ENCODE results near the gene PFN3. TPM values are rescaled to one million over a fixed set of nuclear protein-coding genes. Genes with fewer than 3 reads are reported as not detected.

PFN3 gene
- total RNA-seq, 1 donor from 2014 or later, result not detected

GRCh38 chr5:177404641-177405179 lies 4.2 kb upstream of the PFN3 start:
- intact Hi-C loops (cut with DNase I), result no loop called here
- peak overlapping the region; percentile 60 for H3K27ac ChIP-seq
- no peaks in the 10 kb centered on the region for H3K9me3 ChIP-seq
- H3K4me3 ChIP-seq, result peak overlapping the region; percentile 51 to 64
- no peak for DNase-seq (ENCODE audit: extremely low spot score in 2 of 2)
- TF ChIP-seq POLR2A (IDR thresholded peaks at IDR 0.05), result no peak
- TF ChIP-seq CTCF (IDR thresholded peaks at IDR 0.05), result no peak
- no peak for TF ChIP-seq POLR2AphosphoS5 (IDR thresholded peaks at IDR 0.05; ENCODE audit: insufficient read depth in 1 of 2, low read depth in 1 of 2)
- peaks cover 17% of the 10 kb centered on the region for H3K27me3 ChIP-seq
- H3K36me3 ChIP-seq, result no peaks in the 10 kb centered on the region
- H3K4me1 ChIP-seq, result peaks cover 41% of the 10 kb centered on the region

GRCh38 chr5:177403792-177404640 lies 3.6 kb upstream of the PFN3 start:
- Histone ChIP-seq H3K4me3 (peak overlapping the region; percentile 51 to 64), H3K9me3 (no peaks in the 10 kb centered on the region), H3K4me1 (peaks cover 43% of the 10 kb centered on the region), H3K27ac (peak overlapping the region; percentile 60), H3K27me3 (peaks cover 17% of the 10 kb centered on the region), H3K36me3 (no peaks in the 10 kb centered on the region)
- TF ChIP-seq POLR2AphosphoS5 (IDR thresholded peaks at IDR 0.05; ENCODE audit: insufficient read depth in 1 of 2, low read depth in 1 of 2) (peak in 1 of 2 donors; percentile 49), POLR2A (IDR thresholded peaks at IDR 0.05) (no peak), CTCF (IDR thresholded peaks at IDR 0.05) (peak; percentile 32 to 81 (median 44))
- intact Hi-C loops (cut with DNase I), result loop anchor here (2.0 kb wide), 1 partner anchor 45 kb away; no protein-coding TSS in a partner anchor
- no peak for DNase-seq (ENCODE audit: extremely low spot score in 2 of 2)

- no peaks in the 10 kb centered on the region for H3K36me3 ChIP-seq
- peaks cover 17% of the 10 kb centered on the region for H3K27me3 ChIP-seq
- H3K4me3 ChIP-seq, result peak overlapping the region; percentile 51 to 64
- peaks cover 43% of the 10 kb centered on the region for H3K4me1 ChIP-seq
- DNase-seq (ENCODE audit: extremely low spot score in 2 of 2), result no peak
- no peaks in the 10 kb centered on the region for H3K9me3 ChIP-seq
- peak overlapping the region; percentile 60 for H3K27ac ChIP-seq
- intact Hi-C loops (cut with DNase I), result loop anchor here (2.0 kb wide), 1 partner anchor 46 kb away; no protein-coding TSS in a partner anchor
- TF ChIP-seq POLR2A (IDR thresholded peaks at IDR 0.05) (no peak), POLR2AphosphoS5 (IDR thresholded peaks at IDR 0.05; ENCODE audit: insufficient read depth in 1 of 2, low read depth in 1 of 2) (no peak), CTCF (IDR thresholded peaks at IDR 0.05) (no peak)
These were observed 2.8 kb upstream of the PFN3 start for GRCh38 chr5:177403102-177403791.

GRCh38 chr5:177402271-177403043 lies 2.0 kb upstream of the PFN3 start:
- Histone ChIP-seq H3K27ac (peak overlapping the region; percentile 60), H3K9me3 (no peaks in the 10 kb centered on the region), H3K27me3 (peaks cover 17% of the 10 kb centered on the region), H3K36me3 (no peaks in the 10 kb centered on the region), H3K4me1 (peaks cover 43% of the 10 kb centered on the region), H3K4me3 (peak overlapping the region; percentile 51 to 64)
- intact Hi-C loops (cut with DNase I), result loop anchor here (2.0 kb wide), 1 partner anchor 46 kb away; no protein-coding TSS in a partner anchor
- no peak for TF ChIP-seq CTCF (IDR thresholded peaks at IDR 0.05)
- peak in 1 of 2 donors; percentile 31 for TF ChIP-seq POLR2AphosphoS5 (IDR thresholded peaks at IDR 0.05; ENCODE audit: insufficient read depth in 1 of 2, low read depth in 1 of 2)
- no peak for DNase-seq (ENCODE audit: extremely low spot score in 2 of 2)

Data from vagina (tissue), 2 donors.